ENCODE data around the gene TTC33. TPM values are rescaled to one million over a fixed set of nuclear protein-coding genes. Genes with fewer than 3 reads are reported as not detected.

Gene TTC33
- total RNA-seq, 4 donors from 2014 or later, result 5.0 to 12.6 (median 7.0) TPM

- TF ChIP-seq POLR2A (IDR thresholded peaks at IDR 0.05), result no peak
- TF ChIP-seq CTCF (IDR thresholded peaks at IDR 0.05), result no peak
- Histone ChIP-seq H3K27ac (no peak overlapping the region), H3K4me1 (peaks cover 0 to 20% (median 0%) of the 10 kb centered on the region in 3 donors), H3K27me3 (peaks cover 0 to 3% (median 0%) of the 10 kb centered on the region in 4 donors), H3K9me3 (no peaks in the 10 kb centered on the region), H3K36me3 (no peaks in the 10 kb centered on the region), H3K4me3 (no peak overlapping the region)
- WGBS, 2 donors, result 51 to 52% methylated on average over 6 of the region's 6 CpGs
- DNase-seq, result no peak
- intact Hi-C loops (cut with DNase I), result no loop called here
These were observed 86.0 kb downstream of the TTC33 start for GRCh38 chr5:40669606-40670390.

- no peak for DNase-seq
- intact Hi-C loops (cut with DNase I), result no loop called here
- no peaks in the 10 kb centered on the region for H3K36me3 ChIP-seq
- peaks cover 0 to 13% (median 0%) of the 10 kb centered on the region in 3 donors for H3K4me1 ChIP-seq
- no peak overlapping the region for H3K27ac ChIP-seq
- no peak for TF ChIP-seq POLR2A (IDR thresholded peaks at IDR 0.05)
- no peak for TF ChIP-seq CTCF (IDR thresholded peaks at IDR 0.05)
- H3K9me3 ChIP-seq, result no peaks in the 10 kb centered on the region
- H3K4me3 ChIP-seq, result no peak overlapping the region
- peaks cover 0 to 3% (median 0%) of the 10 kb centered on the region in 4 donors for H3K27me3 ChIP-seq
These were observed 88.5 kb downstream of the TTC33 start for GRCh38 chr5:40667161-40667663.

GRCh38 chr5:40666657-40667056 is 89.1 kb downstream of the TTC33 start:
- peaks cover 0 to 3% (median 0%) of the 10 kb centered on the region in 4 donors for H3K27me3 ChIP-seq
- H3K4me3 ChIP-seq, result no peak overlapping the region
- 41 to 70% methylated on average over 1 of the region's 1 CpG for WGBS, 2 donors
- H3K9me3 ChIP-seq, result no peaks in the 10 kb centered on the region
- DNase-seq, result no peak
- no peak overlapping the region for H3K27ac ChIP-seq
- H3K4me1 ChIP-seq, result peaks cover 0 to 13% (median 0%) of the 10 kb centered on the region in 3 donors
- H3K36me3 ChIP-seq, result no peaks in the 10 kb centered on the region
- TF ChIP-seq CTCF (IDR thresholded peaks at IDR 0.05) (no peak), POLR2A (IDR thresholded peaks at IDR 0.05) (no peak)
- intact Hi-C loops (cut with DNase I), result no loop called here

GRCh38 chr5:40665635-40666298 is 90.0 kb downstream of the TTC33 start:
- Histone ChIP-seq H3K27me3 (peaks cover 0 to 3% (median 0%) of the 10 kb centered on the region in 4 donors), H3K9me3 (no peaks in the 10 kb centered on the region), H3K4me1 (peaks cover 0 to 13% (median 0%) of the 10 kb centered on the region in 3 donors), H3K36me3 (no peaks in the 10 kb centered on the region), H3K4me3 (no peak overlapping the region), H3K27ac (no peak overlapping the region)
- TF ChIP-seq CTCF (IDR thresholded peaks at IDR 0.05) (no peak), POLR2A (IDR thresholded peaks at IDR 0.05) (no peak)
- DNase-seq, result no peak
- WGBS, 2 donors, result 77 to 91% methylated on average over 3 of the region's 3 CpGs
- intact Hi-C loops (cut with DNase I), result no loop called here

- no peak for DNase-seq
- no peaks in the 10 kb centered on the region for H3K36me3 ChIP-seq
- no peaks in the 10 kb centered on the region for H3K27me3 ChIP-seq
- H3K4me3 ChIP-seq, result no peak overlapping the region
- intact Hi-C loops (cut with DNase I), result no loop called here
- 59 to 61% methylated on average over 2 of the region's 2 CpGs for WGBS, 2 donors
- no peaks in the 10 kb centered on the region for H3K4me1 ChIP-seq
- no peaks in the 10 kb centered on the region for H3K9me3 ChIP-seq
- no peak overlapping the region for H3K27ac ChIP-seq
- TF ChIP-seq POLR2A (IDR thresholded peaks at IDR 0.05) (no peak), CTCF (IDR thresholded peaks at IDR 0.05) (no peak)
These were observed 95.0 kb downstream of the TTC33 start for GRCh38 chr5:40660751-40661150.
